Measurements from ENCODE around the gene CLEC14A. TPM values are rescaled to one million over a fixed set of nuclear protein-coding genes. Genes with fewer than 3 reads are reported as not detected.

The CLEC14A gene
- total RNA-seq, 2 donors from 2014 or later, result 22.2 to 31.4 TPM

GRCh38 chr14:38209572-38210557, 46.0 kb downstream of the CLEC14A start:
- H3K4me1 ChIP-seq (ENCODE audit: control insufficient read depth in 1 of 2, low read depth in 2 of 2), result peaks cover 4 to 34% of the 10 kb centered on the region in 2 donors
- H3K27ac ChIP-seq, result no peak overlapping the region
- no peak for ATAC-seq (ENCODE audit: insufficient number of reproducible peaks, low FRiP score, low read depth)
- peak overlapping the region; percentile 71 for H3K4me3 ChIP-seq
- H3K27me3 ChIP-seq (replicated peaks; ENCODE audit: insufficient read depth), result no peaks in the 10 kb centered on the region
- TF ChIP-seq, protein P1, sequence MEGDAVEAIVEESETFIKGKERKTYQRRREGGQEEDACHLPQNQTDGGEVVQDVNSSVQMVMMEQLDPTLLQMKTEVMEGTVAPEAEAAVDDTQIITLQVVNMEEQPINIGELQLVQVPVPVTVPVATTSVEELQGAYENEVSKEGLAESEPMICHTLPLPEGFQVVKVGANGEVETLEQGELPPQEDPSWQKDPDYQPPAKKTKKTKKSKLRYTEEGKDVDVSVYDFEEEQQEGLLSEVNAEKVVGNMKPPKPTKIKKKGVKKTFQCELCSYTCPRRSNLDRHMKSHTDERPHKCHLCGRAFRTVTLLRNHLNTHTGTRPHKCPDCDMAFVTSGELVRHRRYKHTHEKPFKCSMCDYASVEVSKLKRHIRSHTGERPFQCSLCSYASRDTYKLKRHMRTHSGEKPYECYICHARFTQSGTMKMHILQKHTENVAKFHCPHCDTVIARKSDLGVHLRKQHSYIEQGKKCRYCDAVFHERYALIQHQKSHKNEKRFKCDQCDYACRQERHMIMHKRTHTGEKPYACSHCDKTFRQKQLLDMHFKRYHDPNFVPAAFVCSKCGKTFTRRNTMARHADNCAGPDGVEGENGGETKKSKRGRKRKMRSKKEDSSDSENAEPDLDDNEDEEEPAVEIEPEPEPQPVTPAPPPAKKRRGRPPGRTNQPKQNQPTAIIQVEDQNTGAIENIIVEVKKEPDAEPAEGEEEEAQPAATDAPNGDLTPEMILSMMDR (IDR thresholded peaks at IDR 0.05), result no peak
- DNase-seq (ENCODE audit: low spot score), result no peak
- H3K9me3 ChIP-seq, result peaks cover 4% of the 10 kb centered on the region
- no peaks in the 10 kb centered on the region for H3K36me3 ChIP-seq

DNA sequence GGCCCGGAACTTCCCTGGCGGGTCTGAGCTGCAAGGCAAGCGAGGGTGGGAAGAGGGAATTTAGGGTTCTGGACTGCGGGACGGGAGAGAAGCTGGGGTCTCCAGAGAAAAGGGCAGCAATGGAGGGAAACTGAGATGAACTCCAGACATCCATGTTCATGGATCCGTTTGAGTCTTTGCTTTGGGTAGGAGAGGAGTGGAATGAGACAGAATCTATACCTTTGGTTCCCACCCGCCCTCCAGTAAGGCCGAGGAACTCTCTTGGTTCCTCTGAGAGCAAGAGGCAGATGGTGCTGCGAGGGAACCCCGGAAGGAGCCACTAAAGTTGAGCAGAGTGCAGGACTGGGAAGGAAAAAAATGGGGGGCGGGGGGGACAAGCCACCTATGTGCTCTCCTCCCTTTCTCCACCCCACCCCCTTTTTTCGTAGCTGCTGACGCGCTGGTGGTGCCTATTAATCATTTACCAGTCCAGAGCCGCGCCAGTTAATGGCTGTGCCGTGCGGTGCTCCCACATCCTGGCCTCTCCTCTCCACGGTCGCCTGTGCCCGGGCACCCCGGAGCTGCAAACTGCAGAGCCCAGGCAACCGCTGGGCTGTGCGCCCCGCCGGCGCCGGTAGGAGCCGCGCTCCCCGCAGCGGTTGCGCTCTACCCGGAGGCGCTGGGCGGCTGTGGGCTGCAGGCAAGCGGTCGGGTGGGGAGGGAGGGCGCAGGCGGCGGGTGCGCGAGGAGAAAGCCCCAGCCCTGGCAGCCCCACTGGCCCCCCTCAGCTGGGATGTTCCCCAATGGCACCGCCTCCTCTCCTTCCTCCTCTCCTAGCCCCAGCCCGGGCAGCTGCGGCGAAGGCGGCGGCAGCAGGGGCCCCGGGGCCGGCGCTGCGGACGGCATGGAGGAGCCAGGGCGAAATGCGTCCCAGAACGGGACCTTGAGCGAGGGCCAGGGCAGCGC, 47.0 kb downstream of the CLEC14A start:
- peaks cover 4% of the 10 kb centered on the region for H3K9me3 ChIP-seq
- no peak for DNase-seq (ENCODE audit: low spot score)
- peak overlapping the region; percentile 71 for H3K4me3 ChIP-seq

GRCh38 chr14:38207736-38208617, 47.9 kb downstream of the CLEC14A start, which contains the start of gene SSTR1:
Gene SSTR1, plus strand, starts transcription at chr14:38207904. Its CDS starts 1,486 bp downstream, at chr14:38209390.
- DNase-seq (ENCODE audit: low spot score) (no peak), ATAC-seq (ENCODE audit: insufficient number of reproducible peaks, low FRiP score, low read depth) (no peak)
- Histone ChIP-seq H3K27me3 (replicated peaks; ENCODE audit: insufficient read depth) (no peaks in the 10 kb centered on the region), H3K4me1 (ENCODE audit: control insufficient read depth in 1 of 2, low read depth in 2 of 2) (peaks cover 4 to 34% of the 10 kb centered on the region in 2 donors), H3K27ac (no peak within 1 kb of the TSS), H3K36me3 (no peaks in the 10 kb centered on the region), H3K9me3 (peaks cover 4% of the 10 kb centered on the region), H3K4me3 (peak within 1 kb of the TSS; percentile 71)
- TF ChIP-seq, protein P1 (IDR thresholded peaks at IDR 0.05), result no peak

More for the DNA sequence above, 47.0 kb downstream of the CLEC14A start:
- no peak for ATAC-seq (ENCODE audit: insufficient number of reproducible peaks, low FRiP score, low read depth)
- TF ChIP-seq, protein P1 (IDR thresholded peaks at IDR 0.05), result peak; percentile 14
- H3K27ac ChIP-seq, result no peak overlapping the region
- H3K4me1 ChIP-seq (ENCODE audit: control insufficient read depth in 1 of 2, low read depth in 2 of 2), result peaks cover 4 to 34% of the 10 kb centered on the region in 2 donors
- no peaks in the 10 kb centered on the region for H3K36me3 ChIP-seq
- no peaks in the 10 kb centered on the region for H3K27me3 ChIP-seq (replicated peaks; ENCODE audit: insufficient read depth)

GRCh38 chr14:38207377-38207735, 48.5 kb downstream of the CLEC14A start:
- Histone ChIP-seq H3K27ac (no peak overlapping the region), H3K36me3 (no peaks in the 10 kb centered on the region), H3K9me3 (peaks cover 4% of the 10 kb centered on the region), H3K27me3 (replicated peaks; ENCODE audit: insufficient read depth) (no peaks in the 10 kb centered on the region), H3K4me1 (ENCODE audit: control insufficient read depth in 1 of 2, low read depth in 2 of 2) (peaks cover 4 to 34% of the 10 kb centered on the region in 2 donors), H3K4me3 (peak overlapping the region; percentile 71)
- TF ChIP-seq, protein P1 (IDR thresholded peaks at IDR 0.05), result no peak
- DNase-seq (ENCODE audit: low spot score) (no peak), ATAC-seq (ENCODE audit: insufficient number of reproducible peaks, low FRiP score, low read depth) (no peak)
